ENCODE data around the gene YDJC. TPM values are rescaled to one million over a fixed set of nuclear protein-coding genes. Genes with fewer than 3 reads are reported as not detected.

YDJC gene
- total and polyA plus RNA-seq, 2 experiments from 2014 or later = 53.3 to 83.7 TPM

DNA sequence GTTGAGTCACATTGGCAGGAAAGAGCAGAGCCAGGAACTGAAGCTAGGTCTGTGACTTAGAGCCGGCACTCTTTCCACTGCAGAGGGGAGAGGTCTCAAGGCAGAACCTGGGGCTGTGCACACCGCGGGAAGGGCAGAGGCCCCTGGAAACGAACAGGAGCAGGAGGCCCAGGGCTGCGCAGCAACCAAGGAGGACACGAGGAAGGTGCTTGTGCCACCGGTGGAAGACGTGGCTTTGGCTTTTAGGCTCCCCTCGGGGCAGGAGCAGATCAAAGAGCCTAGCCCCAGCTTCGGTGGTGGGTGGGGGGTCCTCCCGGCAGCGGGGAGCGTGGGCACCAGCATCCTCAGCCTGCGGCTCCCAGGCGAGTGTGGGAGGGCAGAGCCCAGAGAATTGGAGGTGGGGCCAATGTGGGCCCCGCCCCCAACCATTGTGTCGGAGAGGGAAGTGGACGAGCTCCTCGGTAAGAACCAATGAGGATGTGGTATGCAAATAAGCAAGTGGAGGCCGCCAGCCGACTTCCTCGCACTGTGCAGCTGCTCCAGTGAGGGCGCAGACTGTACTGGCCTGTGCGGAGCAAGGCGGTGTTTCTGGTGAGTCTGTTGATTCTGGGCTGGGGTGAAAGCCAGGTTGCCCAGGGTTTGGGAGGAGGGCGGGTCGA is 2.5 kb upstream of the YDJC start, which contains the start of gene CCDC116 (continued):
- TF ChIP-seq, protein P1, sequence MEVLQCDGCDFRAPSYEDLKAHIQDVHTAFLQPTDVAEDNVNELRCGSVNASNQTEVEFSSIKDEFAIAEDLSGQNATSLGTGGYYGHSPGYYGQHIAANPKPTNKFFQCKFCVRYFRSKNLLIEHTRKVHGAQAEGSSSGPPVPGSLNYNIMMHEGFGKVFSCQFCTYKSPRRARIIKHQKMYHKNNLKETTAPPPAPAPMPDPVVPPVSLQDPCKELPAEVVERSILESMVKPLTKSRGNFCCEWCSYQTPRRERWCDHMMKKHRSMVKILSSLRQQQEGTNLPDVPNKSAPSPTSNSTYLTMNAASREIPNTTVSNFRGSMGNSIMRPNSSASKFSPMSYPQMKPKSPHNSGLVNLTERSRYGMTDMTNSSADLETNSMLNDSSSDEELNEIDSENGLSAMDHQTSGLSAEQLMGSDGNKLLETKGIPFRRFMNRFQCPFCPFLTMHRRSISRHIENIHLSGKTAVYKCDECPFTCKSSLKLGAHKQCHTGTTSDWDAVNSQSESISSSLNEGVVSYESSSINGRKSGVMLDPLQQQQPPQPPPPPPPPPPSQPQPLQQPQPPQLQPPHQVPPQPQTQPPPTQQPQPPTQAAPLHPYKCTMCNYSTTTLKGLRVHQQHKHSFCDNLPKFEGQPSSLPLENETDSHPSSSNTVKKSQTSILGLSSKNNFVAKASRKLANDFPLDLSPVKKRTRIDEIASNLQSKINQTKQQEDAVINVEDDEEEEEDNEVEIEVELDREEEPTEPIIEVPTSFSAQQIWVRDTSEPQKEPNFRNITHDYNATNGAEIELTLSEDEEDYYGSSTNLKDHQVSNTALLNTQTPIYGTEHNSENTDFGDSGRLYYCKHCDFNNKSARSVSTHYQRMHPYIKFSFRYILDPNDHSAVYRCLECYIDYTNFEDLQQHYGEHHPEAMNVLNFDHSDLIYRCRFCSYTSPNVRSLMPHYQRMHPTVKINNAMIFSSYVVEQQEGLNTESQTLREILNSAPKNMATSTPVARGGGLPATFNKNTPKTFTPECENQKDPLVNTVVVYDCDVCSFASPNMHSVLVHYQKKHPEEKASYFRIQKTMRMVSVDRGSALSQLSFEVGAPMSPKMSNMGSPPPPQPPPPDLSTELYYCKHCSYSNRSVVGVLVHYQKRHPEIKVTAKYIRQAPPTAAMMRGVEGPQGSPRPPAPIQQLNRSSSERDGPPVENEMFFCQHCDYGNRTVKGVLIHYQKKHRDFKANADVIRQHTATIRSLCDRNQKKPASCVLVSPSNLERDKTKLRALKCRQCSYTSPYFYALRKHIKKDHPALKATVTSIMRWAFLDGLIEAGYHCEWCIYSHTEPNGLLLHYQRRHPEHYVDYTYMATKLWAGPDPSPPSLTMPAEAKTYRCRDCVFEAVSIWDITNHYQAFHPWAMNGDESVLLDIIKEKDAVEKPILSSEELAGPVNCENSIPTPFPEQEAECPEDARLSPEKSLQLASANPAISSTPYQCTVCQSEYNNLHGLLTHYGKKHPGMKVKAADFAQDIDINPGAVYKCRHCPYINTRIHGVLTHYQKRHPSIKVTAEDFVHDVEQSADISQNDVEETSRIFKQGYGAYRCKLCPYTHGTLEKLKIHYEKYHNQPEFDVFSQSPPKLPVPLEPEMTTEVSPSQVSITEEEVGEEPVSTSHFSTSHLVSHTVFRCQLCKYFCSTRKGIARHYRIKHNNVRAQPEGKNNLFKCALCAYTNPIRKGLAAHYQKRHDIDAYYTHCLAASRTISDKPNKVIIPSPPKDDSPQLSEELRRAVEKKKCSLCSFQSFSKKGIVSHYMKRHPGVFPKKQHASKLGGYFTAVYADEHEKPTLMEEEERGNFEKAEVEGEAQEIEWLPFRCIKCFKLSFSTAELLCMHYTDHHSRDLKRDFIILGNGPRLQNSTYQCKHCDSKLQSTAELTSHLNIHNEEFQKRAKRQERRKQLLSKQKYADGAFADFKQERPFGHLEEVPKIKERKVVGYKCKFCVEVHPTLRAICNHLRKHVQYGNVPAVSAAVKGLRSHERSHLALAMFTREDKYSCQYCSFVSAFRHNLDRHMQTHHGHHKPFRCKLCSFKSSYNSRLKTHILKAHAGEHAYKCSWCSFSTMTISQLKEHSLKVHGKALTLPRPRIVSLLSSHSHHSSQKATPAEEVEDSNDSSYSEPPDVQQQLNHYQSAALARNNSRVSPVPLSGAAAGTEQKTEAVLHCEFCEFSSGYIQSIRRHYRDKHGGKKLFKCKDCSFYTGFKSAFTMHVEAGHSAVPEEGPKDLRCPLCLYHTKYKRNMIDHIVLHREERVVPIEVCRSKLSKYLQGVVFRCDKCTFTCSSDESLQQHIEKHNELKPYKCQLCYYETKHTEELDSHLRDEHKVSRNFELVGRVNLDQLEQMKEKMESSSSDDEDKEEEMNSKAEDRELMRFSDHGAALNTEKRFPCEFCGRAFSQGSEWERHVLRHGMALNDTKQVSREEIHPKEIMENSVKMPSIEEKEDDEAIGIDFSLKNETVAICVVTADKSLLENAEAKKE (CRISPR knock-in tag; IDR thresholded peaks at IDR 0.05) = no peak
- TF ChIP-seq STAT1 (IDR thresholded peaks at IDR 0.05; ENCODE audit: unreplicated experiment) = no peak
- TF ChIP-seq JUNB (IDR thresholded peaks at IDR 0.05; ENCODE audit: unreplicated experiment) = no peak

DNA sequence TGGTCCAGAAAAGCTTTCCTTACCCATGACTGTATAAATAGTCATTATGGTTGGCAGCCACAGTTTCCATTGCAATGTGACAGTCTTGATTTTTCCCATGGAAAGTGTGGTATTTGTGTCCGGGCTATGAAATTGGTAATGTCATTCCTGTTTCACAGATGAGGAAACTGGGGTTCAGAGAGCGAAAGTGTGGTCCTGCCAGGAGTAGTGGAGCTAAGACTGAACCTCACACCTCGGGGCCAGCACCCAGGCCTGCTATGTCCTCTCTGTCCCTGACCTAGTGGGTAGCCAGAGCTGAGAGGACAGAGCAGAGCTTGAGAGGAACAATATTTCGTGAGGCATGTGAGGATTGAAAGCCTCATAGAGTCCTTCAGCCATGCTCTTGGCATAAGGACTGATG is 1.2 kb upstream of the YDJC start:
- peaks cover 11% of the 10 kb centered on the region for H3K4me1 Mint-ChIP-seq
- TF ChIP-seq, protein P2, sequence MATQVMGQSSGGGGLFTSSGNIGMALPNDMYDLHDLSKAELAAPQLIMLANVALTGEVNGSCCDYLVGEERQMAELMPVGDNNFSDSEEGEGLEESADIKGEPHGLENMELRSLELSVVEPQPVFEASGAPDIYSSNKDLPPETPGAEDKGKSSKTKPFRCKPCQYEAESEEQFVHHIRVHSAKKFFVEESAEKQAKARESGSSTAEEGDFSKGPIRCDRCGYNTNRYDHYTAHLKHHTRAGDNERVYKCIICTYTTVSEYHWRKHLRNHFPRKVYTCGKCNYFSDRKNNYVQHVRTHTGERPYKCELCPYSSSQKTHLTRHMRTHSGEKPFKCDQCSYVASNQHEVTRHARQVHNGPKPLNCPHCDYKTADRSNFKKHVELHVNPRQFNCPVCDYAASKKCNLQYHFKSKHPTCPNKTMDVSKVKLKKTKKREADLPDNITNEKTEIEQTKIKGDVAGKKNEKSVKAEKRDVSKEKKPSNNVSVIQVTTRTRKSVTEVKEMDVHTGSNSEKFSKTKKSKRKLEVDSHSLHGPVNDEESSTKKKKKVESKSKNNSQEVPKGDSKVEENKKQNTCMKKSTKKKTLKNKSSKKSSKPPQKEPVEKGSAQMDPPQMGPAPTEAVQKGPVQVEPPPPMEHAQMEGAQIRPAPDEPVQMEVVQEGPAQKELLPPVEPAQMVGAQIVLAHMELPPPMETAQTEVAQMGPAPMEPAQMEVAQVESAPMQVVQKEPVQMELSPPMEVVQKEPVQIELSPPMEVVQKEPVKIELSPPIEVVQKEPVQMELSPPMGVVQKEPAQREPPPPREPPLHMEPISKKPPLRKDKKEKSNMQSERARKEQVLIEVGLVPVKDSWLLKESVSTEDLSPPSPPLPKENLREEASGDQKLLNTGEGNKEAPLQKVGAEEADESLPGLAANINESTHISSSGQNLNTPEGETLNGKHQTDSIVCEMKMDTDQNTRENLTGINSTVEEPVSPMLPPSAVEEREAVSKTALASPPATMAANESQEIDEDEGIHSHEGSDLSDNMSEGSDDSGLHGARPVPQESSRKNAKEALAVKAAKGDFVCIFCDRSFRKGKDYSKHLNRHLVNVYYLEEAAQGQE (IDR thresholded peaks at IDR 0.05; ENCODE audit: unreplicated experiment) = no peak
- TF ChIP-seq ZNF114 (CRISPR knock-in tag; IDR thresholded peaks at IDR 0.05) = no peak
- TF ChIP-seq, protein P3, sequence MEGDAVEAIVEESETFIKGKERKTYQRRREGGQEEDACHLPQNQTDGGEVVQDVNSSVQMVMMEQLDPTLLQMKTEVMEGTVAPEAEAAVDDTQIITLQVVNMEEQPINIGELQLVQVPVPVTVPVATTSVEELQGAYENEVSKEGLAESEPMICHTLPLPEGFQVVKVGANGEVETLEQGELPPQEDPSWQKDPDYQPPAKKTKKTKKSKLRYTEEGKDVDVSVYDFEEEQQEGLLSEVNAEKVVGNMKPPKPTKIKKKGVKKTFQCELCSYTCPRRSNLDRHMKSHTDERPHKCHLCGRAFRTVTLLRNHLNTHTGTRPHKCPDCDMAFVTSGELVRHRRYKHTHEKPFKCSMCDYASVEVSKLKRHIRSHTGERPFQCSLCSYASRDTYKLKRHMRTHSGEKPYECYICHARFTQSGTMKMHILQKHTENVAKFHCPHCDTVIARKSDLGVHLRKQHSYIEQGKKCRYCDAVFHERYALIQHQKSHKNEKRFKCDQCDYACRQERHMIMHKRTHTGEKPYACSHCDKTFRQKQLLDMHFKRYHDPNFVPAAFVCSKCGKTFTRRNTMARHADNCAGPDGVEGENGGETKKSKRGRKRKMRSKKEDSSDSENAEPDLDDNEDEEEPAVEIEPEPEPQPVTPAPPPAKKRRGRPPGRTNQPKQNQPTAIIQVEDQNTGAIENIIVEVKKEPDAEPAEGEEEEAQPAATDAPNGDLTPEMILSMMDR (conservative IDR thresholded peaks at IDR 0.05; ENCODE audit: low read depth in 2 of 2) = no peak
- TF ChIP-seq NANOG (IDR thresholded peaks at IDR 0.05; ENCODE audit: borderline replicate concordance) = no peak
- no peak for TF ChIP-seq EZH2phosphoT487 (IDR thresholded peaks at IDR 0.05; ENCODE audit: unreplicated experiment)
- TF ChIP-seq EZH2 (IDR thresholded peaks at IDR 0.05; ENCODE audit: low read depth, unreplicated experiment) = no peak

More for the DNA sequence above, 1.2 kb upstream of the YDJC start:
- ATAC-seq (no peak), DNase-seq (ENCODE audit: low spot score) (no peak)
- H4K20me1 ChIP-seq (replicated peaks; ENCODE audit: insufficient read depth) = peaks cover 15% of the 10 kb centered on the region
- no peaks in the 10 kb centered on the region for H3K27me3 ChIP-seq (ENCODE audit: insufficient read depth)
- H2AFZ ChIP-seq = no peak overlapping the region
- peaks cover 8% of the 10 kb centered on the region for H3K36me3 ChIP-seq (ENCODE audit: insufficient read depth)
- peaks cover 17% of the 10 kb centered on the region for H3K27me3 Mint-ChIP-seq (ENCODE audit: insufficient read depth, low read depth, poor library complexity)
- H3K27ac ChIP-seq (ENCODE audit: low read depth) = no peak overlapping the region
- H3K4me1 ChIP-seq (ENCODE audit: insufficient read depth) = peaks cover 9% of the 10 kb centered on the region; the same call in 1 of the 2 replicates
- H3K79me2 ChIP-seq (replicated peaks; ENCODE audit: insufficient read depth) = peaks cover 11% of the 10 kb centered on the region
- H3F3A ChIP-seq (replicated peaks; ENCODE audit: low read depth) = peaks cover 9% of the 10 kb centered on the region; the same call in 1 of the 2 replicates
- no peak overlapping the region for H3K4me3 Mint-ChIP-seq
- H3K4me3 ChIP-seq = no peak overlapping the region
- no peak overlapping the region for H3K27ac Mint-ChIP-seq
- H3K4me2 ChIP-seq = no peak overlapping the region
- peaks cover 10% of the 10 kb centered on the region; the same call in 2 of the 3 replicates for H3K9me3 Mint-ChIP-seq
- H3K9me2 ChIP-seq (ENCODE audit: insufficient read depth) = no peaks in the 10 kb centered on the region
- H3K36me3 Mint-ChIP-seq (ENCODE audit: low read depth) = peaks cover 19% of the 10 kb centered on the region
